ENCODE results near the gene TCF7.

The TCF7 gene

DNA sequence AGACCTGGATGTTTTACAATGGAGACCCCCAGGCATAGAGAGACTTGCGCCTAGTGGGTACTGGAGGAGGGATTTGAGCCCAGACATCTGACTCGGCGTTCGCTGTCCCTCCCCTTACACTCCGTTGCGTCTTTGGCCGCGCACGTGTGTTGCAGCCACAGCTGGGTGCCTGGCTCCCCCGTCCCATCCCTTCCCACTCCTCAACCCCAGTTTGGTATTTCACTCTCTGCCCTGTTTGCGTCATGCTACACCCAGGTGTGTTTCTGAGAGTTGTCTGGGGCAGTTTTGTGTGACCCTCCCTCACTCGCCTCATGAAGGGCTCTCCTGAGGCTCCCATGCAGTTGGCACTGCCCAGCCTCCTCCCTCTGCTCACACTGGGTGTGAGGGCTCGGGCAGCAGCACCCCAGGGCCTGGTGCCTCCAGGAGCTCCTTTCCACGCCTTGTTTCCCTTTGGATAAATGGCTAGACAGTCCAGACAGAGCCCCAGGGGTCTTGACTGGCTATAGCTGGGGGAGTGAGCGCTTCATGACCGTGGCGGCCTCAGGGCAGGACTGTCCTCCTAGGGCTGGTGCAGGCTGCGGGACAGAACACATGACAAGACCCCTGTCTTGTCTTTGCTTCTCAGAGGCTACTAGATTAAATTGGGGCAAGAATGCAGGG, 13.6 kb downstream of the TCF7 start:
- TF ChIP-seq, protein P1, sequence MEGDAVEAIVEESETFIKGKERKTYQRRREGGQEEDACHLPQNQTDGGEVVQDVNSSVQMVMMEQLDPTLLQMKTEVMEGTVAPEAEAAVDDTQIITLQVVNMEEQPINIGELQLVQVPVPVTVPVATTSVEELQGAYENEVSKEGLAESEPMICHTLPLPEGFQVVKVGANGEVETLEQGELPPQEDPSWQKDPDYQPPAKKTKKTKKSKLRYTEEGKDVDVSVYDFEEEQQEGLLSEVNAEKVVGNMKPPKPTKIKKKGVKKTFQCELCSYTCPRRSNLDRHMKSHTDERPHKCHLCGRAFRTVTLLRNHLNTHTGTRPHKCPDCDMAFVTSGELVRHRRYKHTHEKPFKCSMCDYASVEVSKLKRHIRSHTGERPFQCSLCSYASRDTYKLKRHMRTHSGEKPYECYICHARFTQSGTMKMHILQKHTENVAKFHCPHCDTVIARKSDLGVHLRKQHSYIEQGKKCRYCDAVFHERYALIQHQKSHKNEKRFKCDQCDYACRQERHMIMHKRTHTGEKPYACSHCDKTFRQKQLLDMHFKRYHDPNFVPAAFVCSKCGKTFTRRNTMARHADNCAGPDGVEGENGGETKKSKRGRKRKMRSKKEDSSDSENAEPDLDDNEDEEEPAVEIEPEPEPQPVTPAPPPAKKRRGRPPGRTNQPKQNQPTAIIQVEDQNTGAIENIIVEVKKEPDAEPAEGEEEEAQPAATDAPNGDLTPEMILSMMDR (IDR thresholded peaks at IDR 0.05; ENCODE audit: insufficient read depth, low read depth, low read length, missing control alignments): no peak
- DNase-seq (ENCODE audit: low read depth): no peak
- no peak overlapping the region for H3K4me3 ChIP-seq (ENCODE audit: low read depth, low read length)

- no peak for DNase-seq (ENCODE audit: low read depth)
- TF ChIP-seq, protein P1 (IDR thresholded peaks at IDR 0.05; ENCODE audit: insufficient read depth, low read depth, low read length, missing control alignments): no peak
These were observed 14.1 kb downstream of the TCF7 start for GRCh38 chr5:134128648-134128995.

GRCh38 chr5:134129411-134130238, 15.1 kb downstream of the TCF7 start:
- no peak overlapping the region for H3K4me3 ChIP-seq (ENCODE audit: low read depth, low read length)
- DNase-seq (ENCODE audit: low read depth): no peak
- TF ChIP-seq, protein P1 (IDR thresholded peaks at IDR 0.05; ENCODE audit: insufficient read depth, low read depth, low read length, missing control alignments): no peak

More at GRCh38 chr5:134128648-134128995, 14.1 kb downstream of the TCF7 start:
- no peak overlapping the region for H3K4me3 ChIP-seq (ENCODE audit: low read depth, low read length)

DNA sequence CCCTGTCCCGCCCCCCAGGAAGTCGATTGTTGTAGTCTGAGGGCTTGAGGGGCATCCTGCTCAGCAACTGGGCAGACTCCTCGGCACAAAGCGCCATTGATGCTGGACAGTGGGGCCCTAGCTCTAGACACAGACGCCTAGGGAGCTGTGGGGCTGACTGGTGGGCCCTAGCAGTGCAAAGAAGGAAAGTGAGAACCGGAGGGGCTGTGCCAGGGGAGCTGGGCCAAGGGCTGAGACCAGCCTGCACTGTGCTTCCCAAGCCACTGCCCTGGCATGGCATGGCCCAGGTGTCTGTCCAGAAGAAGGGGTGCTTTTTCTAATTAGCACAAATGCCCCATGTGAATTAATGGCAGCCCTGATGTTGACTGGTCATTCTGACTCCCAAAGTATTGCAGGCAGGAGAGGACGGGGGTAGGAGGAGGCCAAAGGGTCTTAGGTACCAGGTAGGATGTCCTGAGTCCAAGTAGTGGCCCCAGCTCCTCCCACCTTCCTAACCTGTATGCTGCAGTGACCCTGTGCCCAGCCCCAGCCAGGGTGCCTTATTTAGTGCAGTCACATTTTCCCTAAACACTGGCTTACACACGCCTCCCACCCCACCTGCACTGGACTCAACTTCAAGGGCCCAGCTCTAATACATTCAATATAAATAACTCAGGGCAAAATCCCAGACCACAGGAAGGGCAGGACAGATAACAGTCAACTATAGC, 15.9 kb downstream of the TCF7 start:
- DNase-seq (ENCODE audit: low read depth): no peak
- TF ChIP-seq, protein P1 (IDR thresholded peaks at IDR 0.05; ENCODE audit: insufficient read depth, low read depth, low read length, missing control alignments): no peak
- H3K4me3 ChIP-seq (ENCODE audit: low read depth, low read length): no peak overlapping the region

DNA sequence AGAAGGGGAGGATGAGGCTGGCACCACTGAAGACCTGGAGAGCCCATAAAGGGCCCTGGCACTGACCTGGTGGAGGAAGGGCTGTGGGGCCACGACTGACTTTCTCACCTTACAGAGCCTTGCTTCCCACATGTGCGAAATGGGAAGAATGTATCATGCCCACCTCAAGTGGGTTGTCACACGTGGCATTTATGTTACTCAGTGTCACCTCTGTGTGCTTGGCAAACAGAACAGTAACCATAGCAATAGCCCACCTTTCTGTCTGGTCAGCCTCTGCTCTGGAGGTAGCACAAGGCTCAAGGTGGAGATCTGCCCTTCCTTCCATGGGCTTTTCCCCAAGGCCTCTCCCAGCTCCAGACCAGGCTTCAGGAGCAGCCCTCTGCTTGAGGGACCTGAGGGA, 16.7 kb downstream of the TCF7 start:
- TF ChIP-seq, protein P1 (IDR thresholded peaks at IDR 0.05; ENCODE audit: insufficient read depth, low read depth, low read length, missing control alignments): no peak
- DNase-seq (ENCODE audit: low read depth): no peak
- no peak overlapping the region for H3K4me3 ChIP-seq (ENCODE audit: low read depth, low read length)

DNA sequence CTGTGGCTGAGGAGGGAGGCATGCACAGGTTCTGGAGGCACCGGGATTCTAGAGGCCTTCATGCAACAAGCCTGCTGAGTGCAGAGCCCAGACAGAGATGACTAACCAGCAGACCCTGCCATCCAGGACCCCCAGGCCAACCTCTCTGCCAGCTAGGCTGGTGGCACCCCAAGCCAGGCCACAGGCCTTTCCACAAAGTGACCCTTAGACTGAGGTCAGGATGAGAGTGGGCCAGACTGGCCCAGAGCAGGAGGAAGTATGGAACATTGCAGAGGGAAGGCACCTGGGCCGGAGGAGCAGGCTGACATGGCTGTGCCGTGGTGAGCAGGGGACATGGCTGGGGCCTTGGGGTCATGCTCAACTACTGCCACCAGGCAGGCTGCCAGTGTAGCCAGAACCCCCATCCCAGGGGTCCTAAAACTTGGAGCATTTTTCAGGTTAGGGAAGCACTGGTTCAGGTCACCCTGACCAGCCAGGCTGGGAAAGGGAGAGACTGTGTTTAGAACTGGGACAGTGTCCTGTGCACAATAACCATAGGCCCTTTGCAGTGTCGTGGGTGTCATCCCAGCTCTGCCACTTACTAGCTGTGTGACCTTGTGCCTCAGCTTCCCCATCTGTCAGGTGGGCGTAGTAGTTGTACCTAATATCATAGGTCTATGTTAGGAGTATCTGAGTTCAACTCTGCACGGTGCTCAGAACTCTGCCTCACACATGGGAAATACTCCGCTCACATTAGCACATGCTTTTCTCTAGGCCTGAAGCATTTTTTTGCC, 17.3 kb downstream of the TCF7 start:
- TF ChIP-seq, protein P1 (IDR thresholded peaks at IDR 0.05; ENCODE audit: insufficient read depth, low read depth, low read length, missing control alignments): no peak
- no peak overlapping the region for H3K4me3 ChIP-seq (ENCODE audit: low read depth, low read length)
- DNase-seq (ENCODE audit: low read depth): no peak

All from GM12865 (cell line).